NCI-H2227 (cell line): ENCODE data around the gene IHH.

Experiments
- DNase-seq: peaks from one replicate; lab custom pipeline; 2025; ENCODE audit not compliant: unreplicated experiment; lab: John Stamatoyannopoulos, UW

IHH gene

GRCh38 chr2:219060821-219061791 lies at the start of gene IHH:
Gene IHH (minus strand): TSS chr2:219060921. CDS start chr2:219060467, 454 bp downstream.
- no peak for DNase-seq

GRCh38 chr2:219109471-219109870 lies 48.8 kb upstream of the IHH start:
- DNase-seq = peak; percentile 52

DNA sequence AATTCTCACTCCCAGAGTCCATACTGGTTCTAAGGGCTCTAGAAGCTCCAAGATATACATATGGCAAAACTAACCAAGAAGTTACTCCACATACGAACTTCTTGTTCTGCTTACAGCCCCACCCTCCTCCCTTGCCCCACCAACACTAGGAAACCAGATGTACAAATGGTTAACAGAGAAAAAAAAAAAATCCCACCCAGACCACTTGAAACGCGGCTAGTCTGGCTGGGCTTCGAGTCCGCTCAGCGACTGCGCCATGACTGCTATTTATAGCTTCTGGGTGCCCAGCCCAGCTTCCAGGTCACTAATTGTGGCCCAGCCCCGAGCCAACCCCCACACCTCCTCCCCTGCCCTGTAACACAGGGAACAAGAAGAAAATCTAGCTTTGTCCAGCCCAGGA lies 47.0 kb upstream of the IHH start:
- DNase-seq = peak; percentile 38

- DNase-seq = no peak
Observed at GRCh38 chr2:219106251-219106650, 45.5 kb upstream of the IHH start.

- peak; percentile 48 for DNase-seq
Observed at GRCh38 chr2:219104107-219105035, 43.6 kb upstream of the IHH start.

DNA sequence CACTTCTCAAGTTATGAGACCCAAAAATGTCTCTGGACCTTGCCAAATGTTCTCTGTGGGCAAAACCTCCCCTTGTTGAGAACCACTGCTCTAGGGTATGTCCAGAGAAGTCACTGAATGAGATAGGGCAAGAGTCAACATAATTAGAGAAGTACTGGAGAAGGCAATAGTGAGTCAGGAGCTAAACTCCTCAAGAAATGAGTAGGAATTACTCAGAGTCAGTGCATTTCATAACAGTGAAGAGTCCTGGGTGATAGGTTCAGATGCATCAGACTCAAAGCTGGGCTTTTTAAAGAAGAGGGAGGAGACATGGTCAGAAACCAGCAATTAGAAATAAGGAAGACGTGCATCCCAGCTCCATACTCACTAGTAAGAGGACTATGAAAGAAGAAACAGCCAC lies 38.6 kb upstream of the IHH start:
- DNase-seq = no peak

- no peak for DNase-seq
Observed at GRCh38 chr2:219095406-219095935, 34.8 kb upstream of the IHH start.

DNA sequence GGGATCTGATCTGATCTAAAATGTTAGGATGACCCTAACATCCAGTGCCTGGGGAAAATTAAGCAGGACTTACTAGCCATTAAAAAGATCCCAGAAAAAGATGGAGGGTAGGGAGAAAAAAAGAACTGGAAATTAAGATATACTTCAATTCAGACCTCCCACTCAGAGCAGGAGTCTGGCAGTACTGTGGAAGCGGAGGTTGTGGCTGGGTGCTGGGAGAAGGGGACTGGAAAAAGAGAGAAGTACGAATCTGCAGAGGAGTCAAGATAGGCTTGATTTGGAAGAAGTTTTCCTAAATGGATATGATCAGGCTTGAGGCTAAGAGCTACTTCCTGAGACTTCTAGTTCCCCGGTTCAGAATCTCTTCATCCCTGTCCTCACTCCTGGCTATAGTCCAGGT lies 33.5 kb upstream of the IHH start:
- no peak for DNase-seq

DNA sequence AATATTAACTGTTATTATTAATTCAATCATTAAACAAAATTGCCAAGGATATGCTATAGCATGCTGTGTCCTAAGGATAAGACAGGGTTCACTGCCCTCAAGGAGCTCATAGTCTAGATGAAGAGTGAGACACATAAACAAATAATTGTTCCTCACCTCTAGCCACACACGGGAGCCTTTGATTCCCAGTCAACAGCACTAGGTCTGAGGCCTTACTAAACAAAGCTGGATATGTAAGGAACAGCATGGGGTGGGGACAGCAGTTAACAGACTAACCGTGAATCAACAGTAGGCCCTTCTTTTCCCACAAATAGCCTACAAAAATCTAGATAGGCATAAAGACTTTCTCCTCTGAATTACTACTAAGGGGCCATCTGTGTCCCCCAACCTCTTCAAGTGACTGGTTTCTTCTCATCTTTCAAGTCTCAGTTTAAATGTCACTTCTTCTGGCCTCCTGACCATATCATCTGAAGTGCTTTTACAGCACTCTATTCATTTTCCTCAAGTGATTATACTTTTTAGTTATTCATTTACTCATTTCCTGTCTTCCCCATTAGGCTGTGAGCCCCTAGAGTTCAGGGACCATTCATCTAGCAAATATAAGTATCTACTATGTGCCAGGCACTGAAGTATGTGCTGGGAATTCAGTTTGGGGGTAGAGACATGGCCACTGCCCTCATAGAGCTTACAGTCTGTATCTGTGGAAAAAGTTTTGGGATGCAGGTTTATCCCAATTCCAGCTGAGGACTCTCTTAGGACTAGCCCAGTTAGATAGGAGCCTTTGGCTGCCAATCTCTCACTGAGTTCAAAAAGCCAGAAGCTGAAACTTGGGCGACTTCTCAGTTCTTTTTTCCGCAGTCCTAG lies 29.9 kb upstream of the IHH start:
- DNase-seq = no peak

DNA sequence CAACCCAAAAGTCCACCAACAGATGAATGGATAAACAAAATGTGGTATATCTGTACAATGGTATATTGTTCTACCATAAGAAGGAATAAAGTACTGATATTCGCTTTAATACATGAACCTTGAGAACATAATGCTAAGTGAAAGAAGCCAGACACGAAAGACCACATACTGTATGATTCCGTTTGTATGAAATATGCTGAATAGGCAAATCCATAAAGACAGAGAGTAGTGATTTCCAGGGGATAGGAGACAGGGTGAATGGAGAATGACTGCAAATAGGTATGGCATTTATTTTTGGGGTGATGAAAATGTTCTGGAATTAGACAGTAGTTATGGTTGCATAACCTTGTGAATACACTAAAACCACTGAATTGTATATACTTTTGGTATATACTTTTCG lies 28.6 kb upstream of the IHH start:
- DNase-seq = no peak

GRCh38 chr2:219087848-219088247 lies 27.1 kb upstream of the IHH start:
- no peak for DNase-seq

DNA sequence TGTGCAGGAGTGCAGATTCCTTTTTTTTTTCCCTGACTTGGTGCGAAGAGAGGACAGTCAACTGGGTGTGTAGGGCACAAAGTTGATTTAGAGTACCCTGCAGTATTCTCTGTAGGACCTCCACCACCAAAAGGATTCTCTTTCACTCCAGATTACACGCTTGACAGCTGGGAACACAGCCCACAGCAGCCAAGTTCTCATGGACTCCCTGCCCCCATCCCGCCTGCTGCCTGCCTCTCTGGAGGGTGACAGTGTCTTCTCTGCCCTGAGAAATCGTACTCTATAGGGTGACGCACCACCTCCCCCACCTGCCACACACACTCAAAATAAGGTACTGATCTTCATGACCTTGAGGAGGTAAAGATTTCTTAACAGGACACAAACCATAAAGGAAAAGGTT lies 26.6 kb upstream of the IHH start:
- no peak for DNase-seq

GRCh38 chr2:219086196-219086595 lies 25.5 kb upstream of the IHH start:
- no peak for DNase-seq

DNA sequence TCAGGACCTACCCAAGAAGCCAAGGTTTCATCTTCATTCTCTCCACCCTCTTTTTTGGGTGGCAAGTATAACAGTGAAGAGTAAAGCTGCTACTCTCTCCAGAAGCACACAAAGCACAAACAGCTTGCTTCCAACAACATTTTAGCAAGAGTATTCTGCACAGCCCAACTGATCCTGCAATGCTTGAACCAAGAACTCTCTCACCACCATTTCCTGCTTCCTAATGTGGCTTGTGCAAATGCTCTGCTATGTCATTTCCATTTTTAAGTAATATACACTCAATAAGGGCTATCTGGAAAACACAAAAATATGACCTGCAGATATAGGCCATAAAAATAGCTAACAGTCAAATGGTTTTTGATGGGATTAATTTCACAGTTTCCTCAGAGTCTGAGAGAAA lies 24.1 kb upstream of the IHH start:
- DNase-seq = no peak

DNA sequence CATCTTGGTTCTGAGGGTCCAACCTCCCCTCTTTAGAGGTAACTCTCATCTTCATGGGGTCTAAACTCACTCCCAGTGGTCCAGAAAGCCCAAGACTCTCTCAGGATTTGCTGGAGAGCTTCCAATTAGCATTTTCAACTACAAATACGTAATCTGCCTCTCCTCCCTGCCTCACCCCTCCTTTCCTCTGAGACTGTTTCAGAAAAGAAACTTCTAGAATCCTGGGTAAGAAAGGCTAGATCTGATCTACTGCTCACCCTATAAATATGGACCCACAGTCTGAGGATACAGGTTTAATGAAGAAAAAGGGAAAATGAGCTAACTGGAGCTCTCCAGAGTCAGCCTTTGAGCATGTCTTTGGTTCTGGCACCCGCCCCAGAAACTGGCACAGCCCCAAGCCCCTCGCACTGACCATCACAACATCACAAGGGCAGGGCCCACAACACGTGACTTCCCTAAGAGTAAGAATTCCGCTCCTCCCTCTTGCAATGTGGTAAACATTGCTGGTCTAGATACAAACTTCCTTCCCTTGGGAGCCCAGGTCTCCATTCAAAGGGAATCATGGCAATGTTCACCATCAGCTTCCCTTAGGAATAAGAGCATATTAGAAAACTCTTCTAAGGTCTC lies 21.7 kb upstream of the IHH start:
- no peak for DNase-seq

DNA sequence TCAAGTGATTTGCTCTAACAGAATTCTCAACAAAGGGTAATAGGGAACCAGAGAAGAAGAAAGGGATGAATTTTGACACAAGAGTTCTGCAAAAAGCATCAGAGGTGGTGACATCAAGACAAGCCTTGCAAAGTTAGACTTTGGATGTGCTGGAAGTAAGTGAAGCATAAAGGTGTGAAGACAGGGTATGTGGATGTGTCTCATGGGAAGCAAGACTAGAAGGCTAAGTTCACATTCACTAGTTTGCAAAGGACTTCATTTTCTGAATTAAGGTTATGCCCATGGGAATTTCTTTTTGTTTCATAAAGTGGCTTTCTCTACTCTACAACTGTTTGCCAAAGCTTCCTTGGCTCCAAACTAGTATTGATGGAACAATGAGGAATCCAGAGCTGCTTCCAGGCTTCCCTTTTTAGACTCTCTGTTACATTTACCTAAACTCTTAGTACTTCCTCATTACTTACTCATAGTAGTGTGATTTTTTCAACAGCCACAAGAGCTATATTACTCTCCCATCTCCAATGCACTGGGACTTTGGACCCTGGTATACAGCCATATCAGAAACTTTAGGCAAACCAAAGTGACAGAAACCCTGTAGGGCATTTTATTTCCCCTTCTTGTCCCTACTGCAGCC lies 21.1 kb upstream of the IHH start:
- DNase-seq = no peak

GRCh38 chr2:219081096-219081495 lies 20.4 kb upstream of the IHH start:
- no peak for DNase-seq

- no peak for DNase-seq
Observed at GRCh38 chr2:219079417-219079816, 18.7 kb upstream of the IHH start.

DNA sequence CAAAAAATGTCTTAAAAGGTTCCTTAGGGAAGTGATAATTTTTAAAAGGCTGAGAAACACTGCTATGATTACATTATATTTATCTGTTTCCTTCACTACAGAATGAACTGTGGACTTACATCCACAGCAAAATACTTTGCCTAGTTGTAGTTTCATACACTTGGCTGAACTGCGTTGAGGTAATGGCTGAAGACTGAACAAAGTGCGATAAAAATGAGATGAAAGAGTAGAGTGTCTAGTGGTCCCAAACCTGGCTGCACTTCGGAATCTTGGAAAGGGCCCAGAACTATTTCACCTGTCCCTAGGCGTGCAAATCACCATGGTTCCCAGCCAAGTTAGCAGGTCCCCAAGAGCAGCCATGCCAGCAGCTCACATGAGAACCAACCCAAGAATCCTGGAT lies 18.2 kb upstream of the IHH start:
- DNase-seq = no peak

DNA sequence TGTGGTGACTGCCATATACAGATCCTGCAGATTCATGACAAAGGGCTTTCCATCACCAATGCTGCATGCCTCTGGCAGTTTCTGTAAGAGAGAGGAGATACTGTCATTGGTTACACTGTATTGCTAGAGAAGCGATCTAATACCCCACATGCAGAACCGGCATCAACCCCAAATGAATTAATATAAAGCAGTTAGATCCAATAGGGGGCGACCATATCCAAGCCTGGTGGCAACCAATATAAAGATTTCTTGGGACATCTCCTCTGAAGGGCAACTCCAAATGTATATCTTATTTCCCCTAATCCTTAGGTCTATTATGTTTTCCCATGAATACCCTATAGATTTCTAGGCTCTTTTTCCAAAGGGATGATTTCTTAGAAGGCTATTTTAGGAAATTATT lies 17.4 kb upstream of the IHH start:
- no peak for DNase-seq
